Breast epithelium (tissue), 3 donors: ENCODE results near the gene ZNF12.

Experiments
- POLR2A ChIP-seq: fragments of 450-650 bp; IDR thresholded peaks from one replicate; pipeline ENCODE4 v1.6.1; 2016; ENCODE audit warnings: antibody characterized with exemption, mild to moderate bottlenecking, moderate library complexity
- POLR2AphosphoS5 ChIP-seq, 3 donors: sonication (generic); formaldehyde crosslinking; IDR thresholded peaks; one replicate each; pipeline ENCODE4 v1.6.1; 2017; ENCODE audit warnings: antibody characterized with exemption in 3 of 3
- TF ChIP-seq, protein P1 (sequence below), 3 donors: fragments of 450-650 bp; IDR thresholded peaks; one replicate each; pipeline ENCODE4 v1.5.1; 2016 to 2017; ENCODE audit warnings: antibody characterized with exemption in 3 of 3, mild to moderate bottlenecking in 3 of 3, moderate library complexity in 3 of 3

DNA sequence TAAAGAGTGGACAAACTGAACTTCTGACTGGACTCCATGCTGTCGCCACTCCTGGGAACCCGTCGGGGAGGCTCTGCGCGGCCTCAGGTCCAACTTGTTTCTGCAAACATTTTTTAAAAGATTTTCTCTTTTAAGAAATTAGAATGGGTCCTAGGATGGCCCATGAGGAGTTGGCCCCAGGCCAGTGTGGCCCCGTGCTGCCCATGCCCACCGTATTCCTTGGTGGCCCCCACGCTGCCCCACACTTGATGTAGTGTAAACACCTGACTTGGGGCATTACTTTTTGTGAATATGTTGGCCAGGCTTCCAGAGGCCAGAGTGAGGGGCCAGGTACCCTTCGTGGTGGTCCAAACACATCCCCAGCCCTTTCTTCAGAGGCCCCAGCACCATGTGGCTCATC lies 50.3 kb downstream of the ZNF12 start:
- TF ChIP-seq POLR2AphosphoS5 (IDR thresholded peaks at IDR 0.05) (no peak), POLR2A (no peak)
- TF ChIP-seq, protein P1, sequence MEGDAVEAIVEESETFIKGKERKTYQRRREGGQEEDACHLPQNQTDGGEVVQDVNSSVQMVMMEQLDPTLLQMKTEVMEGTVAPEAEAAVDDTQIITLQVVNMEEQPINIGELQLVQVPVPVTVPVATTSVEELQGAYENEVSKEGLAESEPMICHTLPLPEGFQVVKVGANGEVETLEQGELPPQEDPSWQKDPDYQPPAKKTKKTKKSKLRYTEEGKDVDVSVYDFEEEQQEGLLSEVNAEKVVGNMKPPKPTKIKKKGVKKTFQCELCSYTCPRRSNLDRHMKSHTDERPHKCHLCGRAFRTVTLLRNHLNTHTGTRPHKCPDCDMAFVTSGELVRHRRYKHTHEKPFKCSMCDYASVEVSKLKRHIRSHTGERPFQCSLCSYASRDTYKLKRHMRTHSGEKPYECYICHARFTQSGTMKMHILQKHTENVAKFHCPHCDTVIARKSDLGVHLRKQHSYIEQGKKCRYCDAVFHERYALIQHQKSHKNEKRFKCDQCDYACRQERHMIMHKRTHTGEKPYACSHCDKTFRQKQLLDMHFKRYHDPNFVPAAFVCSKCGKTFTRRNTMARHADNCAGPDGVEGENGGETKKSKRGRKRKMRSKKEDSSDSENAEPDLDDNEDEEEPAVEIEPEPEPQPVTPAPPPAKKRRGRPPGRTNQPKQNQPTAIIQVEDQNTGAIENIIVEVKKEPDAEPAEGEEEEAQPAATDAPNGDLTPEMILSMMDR (IDR thresholded peaks at IDR 0.05): no peak
